Hepatocyte (in vitro differentiated cells): ENCODE measurements around the gene POLG. TPM values are rescaled to one million over a fixed set of nuclear protein-coding genes. Genes with fewer than 3 reads are reported as not detected.

Experiments
- DNase-seq: peaks from one replicate; pipeline ENCODE4 v3.0.0-alpha.2; 2016; ENCODE audit warnings: low spot score
- H2AFZ ChIP-seq: fragments of 200-600 bp; sonication (generic); 2 replicates; pipeline ENCODE4 v1.6.0; 2016; ENCODE audit warnings: antibody characterized with exemption, mild to moderate bottlenecking
- H3K27ac ChIP-seq: fragments of 200-600 bp; sonication (generic); 2 replicates; pipeline ENCODE4 v1.5.1; 2016; ENCODE audit warnings: mild to moderate bottlenecking
- H3K27me3 ChIP-seq: fragments of 200-600 bp; sonication (generic); 2 replicates; pipeline ENCODE4 v1.6.1; 2016
- H3K36me3 ChIP-seq: fragments of 200-600 bp; sonication (generic); replicated peaks from 2 replicates; pipeline ENCODE4 v1.5.1; 2016; ENCODE audit warnings: low read depth; ENCODE audit not compliant: insufficient read depth
- H3K4me1 ChIP-seq: fragments of 200-600 bp; sonication (generic); 2 replicates; pipeline ENCODE4 v1.5.1; 2016; ENCODE audit warnings: mild to moderate bottlenecking, moderate library complexity; ENCODE audit not compliant: insufficient read depth
- H3K4me2 ChIP-seq: fragments of 200-600 bp; sonication (generic); 2 replicates; pipeline ENCODE4 v1.6.0; 2016
- H3K4me3 ChIP-seq: fragments of 200-600 bp; sonication (generic); 2 replicates; pipeline ENCODE4 v1.5.1; 2016; ENCODE audit warnings: mild to moderate bottlenecking
- H3K79me2 ChIP-seq: fragments of 200-600 bp; sonication (generic); 2 replicates; pipeline ENCODE4 v1.6.0; 2017; ENCODE audit warnings: mild to moderate bottlenecking
- H3K9me2 ChIP-seq: fragments of 200-600 bp; sonication (generic); replicated peaks from 2 replicates; pipeline ENCODE4 v1.6.0; 2017; ENCODE audit warnings: mild to moderate bottlenecking; ENCODE audit not compliant: insufficient read depth
- H3K9me3 ChIP-seq: fragments of 200-600 bp; sonication (generic); 2 replicates; pipeline ENCODE4 v1.5.1; 2016; ENCODE audit warnings: low read depth, mild to moderate bottlenecking
- H4K20me1 ChIP-seq: fragments of 200-600 bp; sonication (generic); 2 replicates; pipeline ENCODE4 v1.6.0; 2016; ENCODE audit warnings: mild to moderate bottlenecking; ENCODE audit not compliant: insufficient read depth, poor library complexity, severe bottlenecking
- CTCF ChIP-seq: fragments of 200-600 bp; sonication (generic); IDR thresholded peaks from 2 replicates; pipeline ENCODE4 v1.5.1; 2016; ENCODE audit warnings: antibody characterized with exemption, mild to moderate bottlenecking; ENCODE audit not compliant: poor library complexity
- EZH2 ChIP-seq: fragments of 200-600 bp; sonication (generic); IDR thresholded peaks from 2 replicates; pipeline ENCODE4 v1.6.1; 2016; ENCODE audit warnings: antibody characterized with exemption, mild to moderate bottlenecking, borderline replicate concordance
- EZH2phosphoT487 ChIP-seq: fragments of 200-600 bp; sonication (generic); IDR thresholded peaks from one replicate; pipeline ENCODE4 v1.6.1; 2018; ENCODE audit warnings: antibody characterized with exemption, mild to moderate bottlenecking, low read depth, moderate library complexity; ENCODE audit not compliant: unreplicated experiment, severe bottlenecking
- WGBS: methylation state at CpG from one replicate; pipeline ENCODE4 v1.1.6; 2016; ENCODE audit warnings: low lambda C conversion rate; ENCODE audit errors: missing lambda C conversion rate; 5-methylcytosine and 5-hydroxymethylcytosine counted together
- polyA plus RNA-seq: library from polyadenylated mRNA; unstranded; fragments of >200 nt; fragmentation: Nextera tagmentation; extraction: Ambion mirVana; gene quantifications from 2 replicates; pipeline ENCODE4 v1.2.1, GENCODE V29; 2016
- total RNA-seq: library from RNA; depleted of rRNA; stranded (reverse); fragments of >200 nt; gene quantifications from 2 replicates; pipeline ENCODE4 v1.2.3, GENCODE V29; 2014

Gene POLG
- total and polyA plus RNA-seq, 2 experiments from 2014 or later: 34.0 to 54.0 TPM

GRCh38 chr15:89320200-89320599 lies 14.4 kb downstream of the POLG start:
- no peak overlapping the region for H3K4me3 ChIP-seq
- H3K27me3 ChIP-seq: no peaks in the 10 kb centered on the region
- WGBS: 92% methylated on average over 2 of the region's 2 CpGs
- H3K36me3 ChIP-seq: no peaks in the 10 kb centered on the region
- H3K9me2 ChIP-seq: no peaks in the 10 kb centered on the region
- H3K4me2 ChIP-seq: no peak overlapping the region
- H4K20me1 ChIP-seq: peaks cover 2% of the 10 kb centered on the region
- H3K27ac ChIP-seq: no peak overlapping the region
- H3K4me1 ChIP-seq: no peaks in the 10 kb centered on the region
- no peak for TF ChIP-seq CTCF
- no peak for TF ChIP-seq EZH2phosphoT487
- no peak for TF ChIP-seq EZH2
- H3K79me2 ChIP-seq: no peaks in the 10 kb centered on the region
- no peaks in the 10 kb centered on the region for H3K9me3 ChIP-seq
- H2AFZ ChIP-seq: no peak overlapping the region
- DNase-seq: no peak

- peaks cover 2% of the 10 kb centered on the region for H4K20me1 ChIP-seq
- H3K27me3 ChIP-seq: no peaks in the 10 kb centered on the region
- no peaks in the 10 kb centered on the region for H3K36me3 ChIP-seq
- no peaks in the 10 kb centered on the region for H3K9me3 ChIP-seq
- H3K79me2 ChIP-seq: no peaks in the 10 kb centered on the region
- DNase-seq: no peak
- H2AFZ ChIP-seq: no peak overlapping the region
- 93% methylated on average over 9 of the region's 9 CpGs for WGBS
- H3K4me1 ChIP-seq: no peaks in the 10 kb centered on the region
- H3K9me2 ChIP-seq: no peaks in the 10 kb centered on the region
- no peak overlapping the region for H3K4me3 ChIP-seq
- H3K27ac ChIP-seq: no peak overlapping the region
- no peak overlapping the region for H3K4me2 ChIP-seq
- no peak for TF ChIP-seq CTCF
- TF ChIP-seq EZH2: no peak
- no peak for TF ChIP-seq EZH2phosphoT487
Observed at GRCh38 chr15:89319678-89320077, 14.9 kb downstream of the POLG start.

- no peaks in the 10 kb centered on the region for H3K27me3 ChIP-seq
- no peak overlapping the region for H3K27ac ChIP-seq
- H3K4me1 ChIP-seq: no peaks in the 10 kb centered on the region
- H3K36me3 ChIP-seq: no peaks in the 10 kb centered on the region
- H3K4me3 ChIP-seq: no peak overlapping the region
- H3K4me2 ChIP-seq: no peak overlapping the region
- TF ChIP-seq EZH2: no peak
- TF ChIP-seq CTCF: no peak
- TF ChIP-seq EZH2phosphoT487: no peak
- 88% methylated on average over 4 of the region's 4 CpGs for WGBS
- no peaks in the 10 kb centered on the region for H3K9me3 ChIP-seq
- no peak for DNase-seq
- H3K9me2 ChIP-seq: no peaks in the 10 kb centered on the region
- H3K79me2 ChIP-seq: no peaks in the 10 kb centered on the region
- no peak overlapping the region for H2AFZ ChIP-seq
- H4K20me1 ChIP-seq: peaks cover 2% of the 10 kb centered on the region
Observed at GRCh38 chr15:89317186-89317720, 17.4 kb downstream of the POLG start.

- 90% methylated on average over 5 of the region's 5 CpGs for WGBS
- Histone ChIP-seq H3K9me2 (no peaks in the 10 kb centered on the region), H2AFZ (no peak overlapping the region), H3K79me2 (no peaks in the 10 kb centered on the region), H3K4me2 (no peak overlapping the region), H3K4me3 (no peak overlapping the region), H3K27ac (no peak overlapping the region), H3K27me3 (no peaks in the 10 kb centered on the region), H3K9me3 (no peaks in the 10 kb centered on the region), H4K20me1 (peaks cover 2% of the 10 kb centered on the region), H3K36me3 (no peaks in the 10 kb centered on the region), H3K4me1 (no peaks in the 10 kb centered on the region)
- TF ChIP-seq EZH2phosphoT487 (no peak), EZH2 (no peak), CTCF (no peak)
- DNase-seq: no peak
Observed at GRCh38 chr15:89316504-89316903, 18.1 kb downstream of the POLG start.
